HG03378 (cell line): ENCODE results near the gene KLHL29.

Source experiments
- ATAC-seq: cut with Tn5 transposase; IDR thresholded peaks from one replicate; pipeline ENCODE4 v1.9.1; 2021; ENCODE audit warnings: mild to moderate bottlenecking, moderate library complexity; ENCODE audit not compliant: unreplicated experiment

KLHL29 gene

DNA sequence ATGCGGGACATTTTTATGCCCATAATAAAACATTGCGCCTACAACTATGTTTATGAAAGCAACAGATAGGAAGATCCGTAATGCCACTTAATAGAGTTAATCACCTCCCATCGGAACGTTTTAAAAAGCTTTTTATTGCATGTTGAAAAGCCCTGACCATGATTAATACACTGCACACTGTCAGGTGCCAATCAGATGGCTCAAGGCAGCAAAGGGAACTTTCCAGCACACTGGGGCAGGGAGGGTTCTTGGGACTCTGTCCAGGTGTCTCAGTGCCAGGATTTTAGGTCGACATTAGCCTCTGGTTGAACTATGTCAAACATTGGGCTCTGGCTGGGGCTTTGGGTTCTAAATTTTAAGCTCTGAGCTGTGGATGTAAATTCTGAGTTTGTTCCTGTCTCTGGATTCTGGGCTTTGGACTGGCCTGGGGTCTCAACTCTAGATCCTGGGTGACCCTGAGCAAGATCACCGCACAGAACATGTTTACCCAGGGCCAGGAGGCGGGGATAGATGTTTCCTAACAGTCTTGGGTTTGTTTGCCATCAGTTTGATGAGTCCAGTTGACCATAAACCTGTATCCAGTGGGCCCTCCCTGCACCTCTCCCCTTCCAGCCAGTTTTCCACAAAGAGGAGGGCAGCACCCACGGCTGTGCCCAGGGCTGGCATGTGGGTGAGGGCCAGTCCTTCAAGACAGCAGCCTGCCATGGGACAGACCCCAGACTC lies 279.2 kb downstream of the KLHL29 start:
- no peak for ATAC-seq

DNA sequence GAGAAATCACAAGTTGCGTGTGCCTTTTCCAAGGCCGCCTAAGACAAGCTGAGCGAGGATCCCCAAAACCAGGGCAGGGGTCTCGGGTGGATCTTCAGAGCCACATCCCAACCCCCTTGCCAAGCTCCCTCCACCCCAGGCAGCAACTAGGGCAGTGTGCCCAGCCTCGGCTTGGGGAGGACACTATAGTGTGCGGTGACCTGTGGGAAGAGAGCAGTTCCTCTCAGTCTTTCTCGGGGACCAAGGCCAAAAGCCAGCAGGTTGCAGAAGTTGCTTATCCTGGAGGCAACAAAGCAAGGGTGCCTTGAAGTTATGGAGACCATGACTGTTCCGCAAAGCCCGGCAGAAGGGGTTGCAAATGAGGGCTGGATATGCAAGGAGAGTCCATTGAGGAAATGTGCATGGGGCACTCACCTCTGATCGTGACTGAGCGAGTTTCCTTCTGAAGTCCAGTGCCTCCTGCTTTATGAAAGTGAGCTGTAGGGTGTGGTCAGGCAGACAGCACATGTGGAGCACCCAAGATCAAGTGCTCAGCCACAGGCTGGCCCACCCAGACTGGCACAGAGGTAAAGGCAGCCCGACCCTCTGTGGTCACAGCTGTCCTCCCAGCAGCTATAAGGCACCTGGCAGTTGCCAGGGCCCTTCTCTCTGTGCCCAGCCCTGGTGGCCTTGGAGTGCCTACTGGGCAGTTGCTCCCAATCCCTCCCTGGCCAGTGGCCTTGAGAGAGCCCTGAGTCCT lies 281.4 kb downstream of the KLHL29 start:
- no peak for ATAC-seq

DNA sequence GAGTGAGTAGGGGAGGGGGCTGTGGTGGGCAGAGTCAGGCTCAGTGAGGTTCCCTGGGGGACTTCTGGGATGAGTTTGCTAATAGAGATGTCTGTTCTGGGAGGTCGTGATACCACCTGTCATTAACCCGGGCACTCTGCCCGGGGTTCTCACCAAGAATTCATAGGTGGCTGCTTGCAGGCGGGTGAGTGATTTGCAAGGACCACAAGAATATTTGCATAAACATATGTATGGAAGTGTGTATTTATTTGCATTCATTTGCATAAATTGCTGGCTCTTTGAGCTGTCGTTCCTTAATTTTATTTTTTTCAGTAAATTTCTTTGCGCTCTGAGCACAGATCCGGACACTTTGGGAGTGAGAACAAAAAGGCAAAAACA lies 282.0 kb downstream of the KLHL29 start:
- ATAC-seq, result no peak

DNA sequence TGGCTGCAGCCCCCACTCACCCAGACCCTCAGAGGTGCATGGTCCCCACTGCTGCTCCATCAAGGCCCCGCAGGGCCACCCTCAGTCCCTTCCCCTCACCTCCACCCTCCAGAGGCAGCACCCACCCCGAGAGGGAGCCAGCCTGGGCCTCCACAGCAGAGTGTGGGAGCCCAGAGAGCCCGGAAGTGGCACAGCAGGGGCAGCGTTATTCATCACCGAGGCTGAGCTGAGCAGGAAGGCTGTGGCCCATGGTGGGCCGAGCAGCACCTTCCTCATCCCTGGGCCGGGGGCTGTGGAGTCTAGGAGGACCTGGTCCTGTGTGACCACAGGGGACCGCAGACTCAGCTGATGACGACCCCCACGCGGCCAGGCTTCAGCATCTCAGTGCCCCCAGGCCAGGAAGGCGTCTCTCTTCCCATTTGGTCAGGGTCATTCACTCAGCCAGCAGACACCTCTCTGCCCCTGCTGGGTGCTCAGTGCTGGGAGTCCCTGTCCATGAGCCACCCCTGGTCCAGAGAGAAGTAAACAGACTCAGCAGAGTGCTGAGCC lies 283.9 kb downstream of the KLHL29 start:
- ATAC-seq, result no peak

DNA sequence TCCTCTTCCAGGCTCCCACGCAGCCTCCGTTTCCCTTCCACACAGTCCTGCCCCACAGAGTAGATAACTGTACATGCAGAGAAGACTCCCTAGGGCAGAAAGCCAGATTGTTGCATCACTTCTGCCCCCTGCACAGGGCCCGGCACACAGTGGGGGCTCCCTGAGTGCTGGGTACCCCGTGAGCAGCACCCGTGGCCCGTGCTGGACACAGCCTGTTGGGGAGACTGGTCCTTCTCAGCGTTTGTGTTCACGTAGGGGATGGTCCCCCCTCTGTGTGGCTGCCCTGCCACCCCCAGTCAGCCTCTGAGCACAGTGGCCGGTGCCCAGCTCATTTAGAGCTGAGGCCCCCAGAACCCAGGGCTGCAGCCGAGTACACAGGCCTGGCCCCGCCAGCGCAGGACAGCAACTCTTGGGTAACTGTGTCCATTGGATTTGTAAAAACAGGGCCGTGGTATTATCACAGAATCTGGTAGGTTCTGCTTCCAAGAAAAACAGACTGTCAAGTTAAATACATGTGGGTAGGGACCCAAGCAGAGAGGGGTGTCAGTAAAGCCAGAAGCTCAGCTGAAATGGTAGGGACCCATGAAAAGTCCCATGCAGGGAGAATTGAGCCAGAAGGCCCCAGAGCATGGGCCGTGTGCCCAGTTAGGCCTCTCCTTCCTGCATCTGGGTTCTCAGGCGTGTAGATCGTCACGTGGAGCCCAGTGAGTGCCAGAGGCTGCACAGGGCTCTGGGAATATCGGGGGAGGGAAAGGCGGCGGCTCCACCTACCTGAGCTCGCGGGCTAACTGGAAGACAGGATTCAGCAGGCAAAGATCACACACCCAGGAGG lies 284.6 kb downstream of the KLHL29 start:
- no peak for ATAC-seq

DNA sequence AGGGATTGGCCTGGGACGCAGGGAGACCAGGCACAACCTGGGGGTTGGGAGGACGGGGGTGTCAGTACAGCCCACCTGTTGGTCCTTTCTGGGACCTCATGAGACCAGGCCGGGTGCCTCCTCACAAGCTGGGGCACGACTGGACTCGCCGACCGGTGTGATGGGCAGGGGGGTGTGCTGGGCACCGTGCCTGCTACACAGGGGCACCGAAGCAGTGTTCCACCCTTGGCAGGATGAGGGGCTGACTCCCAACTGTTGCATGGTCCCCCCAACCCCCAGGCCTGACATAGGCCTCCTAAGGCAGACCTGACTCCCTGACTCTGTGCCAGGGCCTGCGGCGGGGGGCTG lies 285.2 kb downstream of the KLHL29 start:
- ATAC-seq, result no peak

DNA sequence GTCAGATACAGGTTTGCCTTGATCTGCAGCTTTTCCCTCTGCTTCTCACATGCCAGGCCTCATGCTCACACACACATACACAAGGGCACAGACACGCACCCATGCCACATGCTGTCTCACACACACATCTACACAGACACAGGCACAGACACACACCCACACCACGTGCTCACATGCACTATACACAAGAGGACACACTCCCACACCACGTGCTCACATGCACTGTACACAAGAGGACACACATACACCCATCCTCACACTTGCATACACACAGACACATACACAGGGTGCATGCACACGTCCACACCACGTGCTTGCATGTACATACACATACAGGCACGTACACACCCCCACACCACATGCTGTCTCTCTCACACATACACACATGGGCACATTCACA lies 288.1 kb downstream of the KLHL29 start:
- ATAC-seq, result no peak

DNA sequence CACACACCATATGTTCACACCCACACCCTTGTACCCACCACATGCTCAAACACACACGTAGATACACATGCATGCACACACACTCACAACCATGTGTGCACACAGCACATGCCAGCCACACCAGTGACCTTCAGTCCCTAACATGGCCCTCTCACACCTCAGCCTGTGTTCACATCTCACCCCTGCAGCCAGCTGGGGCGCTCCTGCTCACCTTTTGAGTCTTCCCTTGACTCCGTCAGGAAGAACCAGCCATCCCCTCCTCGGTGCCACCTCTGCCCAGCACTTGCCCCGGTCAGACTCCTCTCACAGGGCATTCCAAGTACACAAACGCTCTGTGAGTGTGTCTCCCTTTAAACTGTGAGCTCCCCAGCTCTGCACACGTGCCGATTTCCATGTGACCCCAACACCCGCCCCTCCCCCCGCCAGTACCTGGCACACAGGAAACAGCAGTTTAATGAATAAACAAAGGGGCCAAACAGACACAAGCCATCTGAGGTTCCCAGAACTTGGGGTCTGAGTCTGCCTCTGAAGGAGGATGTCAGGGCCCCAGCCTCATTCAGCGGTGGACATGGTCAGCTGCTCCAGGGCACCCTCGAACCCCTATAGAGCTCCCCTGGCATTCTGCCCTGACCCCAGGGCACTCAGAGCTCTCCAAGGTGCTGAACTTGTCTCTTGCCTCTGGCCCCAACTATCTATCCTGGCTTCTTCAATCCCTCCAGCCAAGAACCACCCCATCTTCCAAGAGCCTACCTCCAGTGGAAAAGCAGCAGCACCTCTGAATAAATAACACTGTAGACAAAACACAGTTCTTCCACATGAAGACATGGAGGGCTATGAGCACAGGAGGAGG lies 289.1 kb downstream of the KLHL29 start:
- ATAC-seq, result no peak

DNA sequence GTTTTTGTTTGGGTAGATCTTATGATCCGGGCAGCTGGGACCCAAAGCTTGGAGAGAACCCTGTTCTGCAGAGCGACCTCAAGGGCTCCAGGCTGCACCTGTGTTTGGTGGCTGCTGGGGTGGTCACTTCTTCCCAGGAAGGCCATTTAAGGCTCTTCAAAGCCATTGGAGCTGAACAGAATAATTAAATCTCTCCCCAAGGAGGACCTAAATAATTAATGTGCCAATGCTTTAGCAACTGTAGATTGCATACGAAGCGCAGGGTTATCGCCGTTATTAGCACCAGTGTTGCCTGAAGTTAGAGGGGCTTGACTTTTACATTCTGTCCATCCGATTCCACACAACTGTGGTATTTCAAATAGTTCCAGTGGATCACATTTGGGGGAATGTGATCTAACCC lies 290.5 kb downstream of the KLHL29 start:
- ATAC-seq, result no peak

DNA sequence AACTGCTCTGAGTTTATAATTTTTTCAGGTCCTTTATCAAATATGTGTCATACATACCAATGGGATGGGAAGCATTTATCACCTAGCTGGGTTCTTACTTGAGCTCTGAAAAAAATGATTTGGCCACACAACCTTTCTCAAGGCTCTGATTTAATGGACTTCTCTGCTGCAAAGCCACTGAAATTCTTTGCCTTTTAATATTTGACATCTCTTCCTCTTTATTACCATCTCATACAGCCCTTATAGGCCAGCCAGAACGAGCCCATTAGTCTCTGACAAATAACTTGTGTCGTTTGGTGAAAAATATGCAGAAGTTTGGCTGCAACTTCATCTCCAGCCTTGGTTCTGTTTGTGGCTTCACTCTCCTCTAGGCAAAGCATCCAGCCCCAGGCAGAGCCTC lies 292.9 kb downstream of the KLHL29 start:
- ATAC-seq, result no peak

DNA sequence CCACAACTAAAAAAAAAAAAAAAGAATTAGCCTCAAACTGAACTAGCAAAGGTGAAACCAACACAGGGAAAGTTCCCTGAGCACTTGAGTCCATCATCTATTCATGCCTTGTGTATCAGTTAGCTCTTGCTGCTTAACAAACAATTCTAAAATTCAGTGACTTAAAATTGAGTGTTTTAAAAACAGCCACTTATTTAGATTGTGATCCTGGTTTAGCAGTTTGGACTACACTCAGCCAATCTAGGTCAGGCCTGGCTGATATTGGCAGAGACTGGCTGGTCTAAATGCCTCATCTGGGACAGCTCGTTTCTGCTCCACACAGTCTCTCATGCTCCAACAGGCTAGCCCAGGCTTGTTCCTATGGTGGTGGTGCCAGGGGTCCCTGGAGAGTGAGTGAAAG lies 294.1 kb downstream of the KLHL29 start:
- ATAC-seq, result no peak

DNA sequence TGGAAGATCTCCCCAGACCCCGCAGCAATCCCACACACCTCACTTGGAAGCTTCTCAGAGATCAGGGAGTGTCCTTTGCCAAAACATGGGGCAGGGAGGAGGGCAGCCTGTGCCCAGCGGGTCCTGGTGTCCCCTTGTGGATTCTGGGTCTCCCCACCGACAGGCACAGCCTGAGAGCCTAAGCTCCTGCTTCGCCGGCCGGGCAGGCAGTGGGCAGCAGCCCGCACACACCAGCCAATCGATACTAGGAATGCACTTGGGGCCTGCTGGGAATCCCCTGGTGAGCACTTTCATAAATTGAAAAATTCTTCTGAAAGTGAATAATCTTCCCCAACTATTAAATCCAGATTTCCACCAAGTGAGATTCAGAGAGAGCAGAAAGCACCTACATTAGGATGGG lies 296.0 kb downstream of the KLHL29 start:
- no peak for ATAC-seq

DNA sequence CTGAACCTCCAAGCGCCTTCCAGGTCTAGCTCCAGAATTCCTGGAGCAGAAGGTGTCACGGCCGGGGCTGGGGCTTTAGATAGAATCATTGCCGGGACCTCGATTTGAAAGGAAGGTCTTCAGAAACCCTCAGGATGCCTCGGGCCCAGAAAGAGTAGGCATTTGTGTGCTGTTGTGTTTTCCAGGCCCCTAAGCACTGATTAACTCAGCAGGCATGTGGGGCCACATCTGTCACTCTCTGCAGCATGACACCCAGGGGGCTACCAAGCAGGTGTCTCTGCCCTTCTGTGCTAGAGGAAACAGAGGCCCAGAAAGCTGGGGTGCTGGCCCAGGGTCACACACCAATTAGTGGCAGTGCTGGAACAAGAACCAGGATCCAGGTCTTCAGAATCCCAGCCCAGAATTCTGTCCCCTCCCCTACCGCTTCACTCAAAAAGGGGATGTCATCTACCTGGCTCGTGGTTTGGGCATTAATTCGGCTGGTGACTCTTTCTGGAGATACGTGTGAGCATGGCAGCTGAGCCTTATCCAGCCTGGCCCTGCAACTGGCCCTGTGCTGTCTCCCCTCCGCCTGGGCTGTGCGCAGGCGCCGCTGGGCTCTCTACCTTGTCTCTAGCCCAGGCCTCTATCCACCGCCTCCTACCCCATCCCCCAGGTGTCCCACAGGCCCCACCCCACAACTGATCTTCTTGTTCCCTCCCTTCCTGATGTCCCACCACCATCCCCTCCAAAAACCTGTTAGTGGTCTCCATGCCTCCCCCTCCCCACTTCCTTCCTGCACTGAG lies 296.6 kb downstream of the KLHL29 start:
- ATAC-seq, result no peak

DNA sequence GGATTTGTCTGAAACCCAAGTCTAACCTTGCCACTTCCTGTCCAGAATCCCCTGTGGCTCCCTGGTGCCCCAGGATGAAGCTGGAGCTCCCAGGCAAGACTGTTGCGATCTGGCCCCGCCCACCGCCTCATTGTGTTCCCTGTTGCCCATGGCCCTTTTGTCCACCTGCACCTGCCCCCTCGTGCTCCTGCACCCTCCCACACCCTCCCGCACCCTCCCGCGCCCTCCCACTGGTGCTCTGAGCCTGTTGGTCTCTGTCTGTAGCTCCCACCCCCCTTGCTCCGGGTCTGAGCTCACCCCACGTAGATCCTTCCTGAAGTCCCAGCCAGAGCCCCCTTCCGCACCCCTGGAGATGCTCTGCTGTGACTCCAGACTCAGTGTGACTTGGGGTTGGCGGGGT lies 297.5 kb downstream of the KLHL29 start:
- ATAC-seq, result no peak

DNA sequence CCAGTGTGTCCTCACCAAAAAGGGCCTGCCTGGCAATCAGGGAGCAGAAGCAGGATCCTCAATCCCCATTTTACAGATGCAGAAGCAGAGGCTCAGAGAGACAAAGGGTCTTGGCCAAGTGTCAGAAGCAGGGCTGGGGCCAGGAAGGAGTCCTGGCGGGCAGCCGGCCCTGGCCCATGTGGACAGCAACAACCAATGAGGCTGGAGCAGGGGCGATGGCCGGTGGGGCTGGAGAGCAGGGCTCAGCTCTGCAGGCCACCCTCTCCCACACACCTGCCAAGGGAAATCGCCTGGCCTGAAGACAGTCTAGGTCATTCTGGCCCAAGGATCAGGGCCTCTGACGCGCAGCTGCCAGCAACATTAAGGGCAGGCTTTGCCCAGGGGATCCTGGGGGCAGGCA lies 298.0 kb downstream of the KLHL29 start:
- no peak for ATAC-seq

DNA sequence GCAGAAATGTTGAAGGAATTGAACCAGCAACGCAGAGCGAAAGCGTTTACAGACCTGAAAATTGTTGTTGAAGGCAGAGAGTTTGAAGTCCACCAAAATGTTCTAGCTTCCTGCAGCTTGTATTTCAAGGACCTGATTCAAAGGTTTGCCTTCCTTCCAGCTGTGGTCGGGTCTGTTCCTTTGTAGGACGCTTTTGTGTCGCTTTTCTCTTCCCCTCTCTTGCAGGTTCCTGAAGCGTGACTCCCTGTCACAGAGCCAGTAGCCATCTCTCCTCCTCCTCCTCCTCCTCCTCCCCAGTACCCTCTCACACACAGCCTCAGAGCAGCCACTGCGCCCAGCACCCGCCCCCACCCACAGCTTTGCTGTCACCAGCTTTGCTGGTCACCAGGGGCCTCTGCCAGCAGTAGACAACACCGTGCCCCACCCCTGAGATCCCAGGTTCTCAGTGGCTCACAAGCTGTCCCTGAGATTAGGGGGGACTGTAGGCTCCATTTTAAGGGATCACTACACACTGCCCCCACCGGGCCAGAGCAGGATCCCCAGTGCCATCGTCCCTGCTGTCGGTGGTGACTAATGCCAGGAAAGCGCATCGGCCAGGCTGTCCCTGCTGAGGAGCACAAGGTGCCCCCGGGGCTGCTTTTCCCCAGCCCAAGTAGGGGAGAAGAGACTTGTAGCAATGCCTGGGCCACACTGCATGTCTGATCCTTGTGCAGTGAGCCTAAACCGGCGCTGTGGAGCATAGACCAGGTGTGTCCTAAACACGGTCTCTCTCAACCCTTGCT lies 299.6 kb downstream of the KLHL29 start:
- ATAC-seq, result no peak

DNA sequence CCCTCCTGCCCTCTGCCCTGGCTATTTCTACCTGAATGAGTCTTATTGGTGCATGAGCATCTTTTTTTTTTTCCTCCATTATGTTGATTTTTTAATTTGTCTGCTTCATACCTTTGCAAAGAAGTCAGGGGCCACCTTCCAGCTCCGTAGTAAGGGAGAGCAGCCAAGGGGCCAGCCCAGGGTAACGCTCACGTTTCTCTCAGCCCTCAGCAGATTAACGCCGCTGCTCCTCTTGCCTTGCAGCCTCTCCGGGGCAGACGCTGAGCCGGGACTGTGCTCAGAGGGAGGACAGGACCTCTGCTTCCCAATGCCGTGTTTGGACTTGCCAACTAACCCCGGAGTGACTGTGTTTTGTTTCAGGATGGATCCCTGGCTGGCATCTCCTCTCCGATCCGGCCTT lies 300.2 kb downstream of the KLHL29 start:
- ATAC-seq, result no peak

DNA sequence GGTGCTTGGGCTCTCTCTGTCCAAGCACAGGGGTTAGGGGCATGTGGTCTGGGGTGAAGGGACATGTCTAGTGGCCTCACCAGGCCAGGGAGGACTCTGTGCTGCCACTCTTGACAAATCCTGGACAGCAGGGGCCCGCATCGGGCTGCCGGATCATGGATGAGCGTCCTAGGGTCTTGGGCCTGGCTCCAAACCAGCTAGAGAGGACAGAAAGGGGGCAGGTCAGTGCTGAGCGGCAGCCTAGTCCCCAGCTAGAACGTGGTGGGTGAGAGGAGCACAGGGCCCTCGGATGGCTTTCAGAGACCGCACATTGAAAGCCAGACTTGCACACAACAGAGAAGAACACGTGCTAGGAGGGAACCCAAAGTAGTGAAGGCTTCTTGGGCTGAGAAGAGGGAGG lies 300.7 kb downstream of the KLHL29 start:
- no peak for ATAC-seq

DNA sequence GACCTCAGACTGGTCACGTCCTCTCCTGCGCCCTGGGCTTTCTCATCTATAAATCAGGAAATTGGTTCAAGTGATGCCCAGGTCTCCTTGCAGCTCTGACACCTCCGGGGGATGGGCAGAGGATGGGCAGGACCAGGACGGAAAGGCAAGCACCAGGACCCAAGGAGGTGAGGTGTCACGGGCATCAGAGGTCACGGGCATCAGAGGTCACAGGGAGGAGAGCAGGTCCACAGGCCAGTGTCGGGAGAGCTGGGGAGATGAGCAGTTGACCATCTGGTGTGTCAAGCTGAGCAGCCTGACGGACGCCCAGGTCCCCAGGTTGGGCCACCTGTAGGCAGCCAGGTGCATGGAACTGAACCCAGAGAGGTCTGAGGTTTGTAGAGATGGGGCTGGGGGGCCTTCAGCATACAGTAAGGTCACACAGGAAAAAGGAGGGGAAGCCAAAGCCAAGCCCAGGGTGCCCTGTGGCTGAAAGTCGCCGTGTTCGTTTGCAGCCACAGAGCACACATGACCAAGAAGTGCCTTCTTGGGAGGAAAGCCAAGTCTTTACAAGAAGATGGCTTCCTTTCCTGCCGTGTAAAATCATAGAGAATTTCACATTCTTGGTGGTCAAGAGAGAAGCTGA lies 301.5 kb downstream of the KLHL29 start:
- ATAC-seq, result no peak
